HG03060 (cell line): ENCODE results near the gene RPAP2.
A peak's percentile ranks its signal among the peaks of the same experiment; 100 is the strongest.
"Not testable (repeated sequence)": the region's sequence is repeated elsewhere in the genome, so short reads cannot be mapped to it uniquely, and the experiment has no call there.

ENCODE experiments used
- ATAC-seq: cut with Tn5 transposase; IDR thresholded peaks from one replicate; pipeline ENCODE4 v1.9.1; 2021; ENCODE audit warnings: low read depth, moderate number of reproducible peaks; ENCODE audit not compliant: unreplicated experiment

Gene RPAP2

DNA sequence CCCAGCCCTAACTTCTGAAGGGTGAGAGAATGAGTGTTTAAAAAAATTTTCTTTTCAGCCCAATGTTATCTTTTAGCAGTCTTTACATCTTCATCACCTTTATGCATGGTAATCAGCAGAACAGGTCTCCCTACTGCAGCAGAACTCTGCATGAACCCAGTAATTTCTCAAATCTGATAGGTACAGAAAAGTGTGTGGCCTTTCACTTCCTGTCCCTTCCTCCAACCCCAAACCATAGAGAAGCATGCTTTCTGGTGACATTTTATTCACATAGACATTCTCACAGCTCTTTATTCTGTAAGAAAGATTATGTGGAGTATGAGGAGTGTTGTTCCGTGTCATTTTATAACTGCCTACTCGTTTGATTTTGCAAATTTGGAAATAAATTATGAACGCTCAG lies 68.6 kb downstream of the RPAP2 start:
- ATAC-seq: no peak

DNA sequence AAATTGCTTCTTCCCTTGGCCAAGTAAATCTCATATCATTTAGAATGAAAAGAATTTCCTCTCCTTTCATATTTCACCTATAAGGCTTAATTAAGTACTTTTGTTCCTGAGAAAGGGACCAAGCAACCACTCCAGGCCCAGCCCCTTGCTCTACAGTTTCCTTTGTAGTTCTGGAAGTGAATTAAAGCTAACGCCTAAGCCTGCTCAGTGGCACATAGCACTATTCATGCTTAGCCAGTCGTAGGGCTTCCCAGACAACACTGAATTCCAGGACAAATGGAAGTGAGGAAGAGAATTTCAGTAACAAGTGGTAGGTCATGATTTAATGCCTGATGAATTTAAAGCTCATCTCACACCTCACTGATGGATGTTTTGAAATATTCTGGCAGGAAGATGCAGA lies 73.3 kb downstream of the RPAP2 start:
- no peak for ATAC-seq

DNA sequence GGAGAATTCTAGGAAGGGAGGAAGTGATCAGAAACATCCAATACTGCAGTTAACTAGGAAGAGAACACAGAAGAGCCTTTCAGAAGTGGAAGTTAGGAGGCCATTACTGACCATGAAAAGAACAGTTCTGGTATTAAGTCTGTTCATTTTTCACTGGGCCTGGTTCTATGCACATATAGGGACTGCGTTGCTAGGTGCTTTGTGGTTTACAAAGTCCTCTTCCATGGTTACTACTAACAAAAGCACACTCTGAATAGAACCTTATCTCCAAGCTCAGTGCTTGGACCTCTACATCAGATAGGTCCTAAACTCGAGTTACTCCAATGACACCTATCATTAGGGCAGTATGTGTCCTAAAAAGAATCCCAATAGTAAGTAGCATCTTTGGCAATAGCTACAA lies 75.4 kb downstream of the RPAP2 start:
- ATAC-seq: no peak

DNA sequence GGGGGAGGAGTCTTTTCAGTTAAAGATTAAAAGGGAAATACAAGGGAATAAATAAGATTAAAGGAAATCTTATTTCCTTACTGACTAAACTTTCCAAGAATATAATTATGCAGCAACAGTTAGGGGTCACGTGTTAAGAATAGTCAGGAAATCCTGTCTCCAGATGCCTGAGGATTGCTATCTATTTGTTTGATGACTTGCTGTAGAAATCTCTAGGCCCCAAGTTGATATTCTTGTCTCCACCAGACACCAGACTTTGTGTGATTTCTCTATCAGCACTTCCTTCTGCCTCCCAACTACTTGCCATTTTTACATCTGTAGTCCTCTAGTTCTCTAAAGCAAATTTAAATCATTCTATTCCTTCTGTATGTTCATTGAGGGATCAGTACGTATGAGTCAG lies 77.5 kb downstream of the RPAP2 start:
- no peak for ATAC-seq

DNA sequence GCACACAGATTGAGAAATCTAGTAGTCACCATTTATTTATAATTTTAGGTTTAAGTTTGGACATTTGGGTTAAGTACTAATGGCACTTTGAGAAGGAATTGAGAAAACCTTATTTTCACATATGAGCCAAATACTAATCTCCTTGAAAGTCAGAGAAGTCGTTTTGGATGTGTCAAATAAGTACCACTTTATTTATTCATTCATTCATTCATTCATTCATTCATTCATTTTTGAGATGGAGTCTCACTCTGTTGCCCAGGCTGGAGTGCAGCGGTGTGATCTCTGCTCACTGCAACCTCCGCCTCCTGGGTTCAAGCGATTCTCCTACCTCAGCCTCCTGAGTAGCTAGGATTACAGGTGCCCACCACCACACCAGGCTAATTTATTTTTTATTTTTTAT lies 79.1 kb downstream of the RPAP2 start:
- not testable (repeated sequence) for ATAC-seq

DNA sequence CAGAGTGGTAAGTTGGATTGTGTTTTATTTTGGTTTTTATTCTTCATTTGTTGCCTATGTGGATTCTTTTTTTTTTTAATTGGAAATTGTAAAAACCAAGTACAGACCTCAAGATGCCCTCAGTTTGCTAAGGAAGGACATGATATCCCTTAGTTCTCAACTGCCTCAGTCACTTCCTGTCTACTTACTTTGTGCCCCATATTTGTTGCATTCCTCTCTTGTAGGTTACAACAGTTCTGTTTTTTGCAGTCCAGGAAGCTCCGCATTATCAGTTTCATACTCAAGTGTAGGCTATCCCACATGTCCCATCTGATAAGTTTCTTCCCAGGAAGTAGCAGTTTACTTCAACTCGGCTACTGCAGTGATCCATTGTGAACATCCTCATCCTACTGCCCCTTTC lies 82.0 kb downstream of the RPAP2 start:
- no peak for ATAC-seq

DNA sequence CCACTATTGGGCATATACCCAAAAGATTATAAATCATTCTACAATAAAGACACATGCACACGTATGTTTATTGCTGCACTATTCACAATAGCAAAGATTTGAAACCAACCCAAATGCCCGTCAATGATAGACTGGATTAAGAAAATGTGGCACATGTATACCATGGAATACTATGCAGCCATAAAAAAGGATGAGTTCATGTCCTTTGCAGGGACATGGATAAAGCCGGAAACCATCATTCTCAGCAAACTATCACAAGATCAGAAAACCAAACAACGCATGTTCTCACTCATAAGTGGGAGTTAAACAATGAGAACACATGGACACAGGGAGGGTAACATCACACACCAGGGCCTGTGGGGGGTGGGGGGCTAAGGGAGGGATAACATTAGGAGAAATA lies 95.1 kb downstream of the RPAP2 start:
- ATAC-seq: not testable (repeated sequence)

DNA sequence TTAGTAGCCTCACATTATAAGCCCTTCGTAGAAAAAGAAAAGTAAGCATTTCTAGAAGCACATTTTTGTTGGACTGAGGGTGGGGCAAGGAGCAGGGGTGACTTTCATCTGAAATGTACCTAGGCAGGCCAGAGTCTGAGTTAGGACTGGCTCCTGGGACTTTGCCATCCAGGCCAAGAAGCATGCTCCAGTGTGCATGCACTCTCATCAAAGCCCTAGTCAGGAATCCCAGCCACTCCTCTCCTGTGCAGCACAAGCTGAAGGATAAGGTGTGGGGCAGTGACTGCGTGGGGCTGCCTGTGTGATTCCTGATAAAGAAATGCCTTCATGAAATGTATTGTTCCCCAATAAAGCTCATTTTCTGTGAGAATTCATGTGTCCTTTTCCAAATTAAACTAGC lies 99.7 kb downstream of the RPAP2 start:
- no peak for ATAC-seq

DNA sequence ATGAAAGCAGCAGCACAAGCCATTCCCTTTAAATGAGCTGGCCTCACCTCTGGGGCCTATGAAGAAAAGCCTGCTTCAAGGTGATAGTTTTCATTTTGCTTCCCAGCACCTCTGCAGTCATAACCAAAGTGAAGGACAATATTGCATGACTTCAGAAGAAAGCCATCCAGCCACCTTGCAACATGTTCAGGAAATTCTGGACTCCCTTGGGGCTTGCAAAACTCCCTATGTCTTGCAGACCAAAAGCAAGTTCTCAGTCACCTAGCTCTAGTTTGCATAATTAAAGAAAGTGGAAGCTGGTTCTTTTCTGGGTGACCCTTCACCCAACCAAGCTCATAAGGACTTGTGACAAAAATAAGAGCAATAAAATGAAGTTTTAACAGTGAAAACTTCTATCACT lies 100.2 kb downstream of the RPAP2 start:
- peak; percentile 95 for ATAC-seq

DNA sequence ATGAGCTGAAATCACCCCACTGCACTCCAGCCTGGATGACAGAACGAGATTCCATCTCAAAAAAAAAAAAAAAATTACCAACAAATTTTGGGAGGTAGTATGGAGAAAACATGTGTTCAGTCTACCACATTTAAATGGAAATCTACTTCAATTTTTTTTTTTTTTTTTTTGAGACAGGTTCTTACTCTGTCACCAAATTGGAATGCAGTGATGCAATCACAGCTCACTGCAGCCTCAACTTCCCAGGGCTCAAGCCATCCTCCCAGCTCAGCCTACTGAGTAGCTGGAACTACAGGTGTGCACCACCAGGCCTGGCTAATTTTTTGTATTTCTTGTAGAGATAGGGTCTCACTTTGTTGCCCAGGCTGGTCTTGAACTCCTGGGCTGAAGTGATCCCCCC lies 105.8 kb downstream of the RPAP2 start:
- no peak for ATAC-seq

DNA sequence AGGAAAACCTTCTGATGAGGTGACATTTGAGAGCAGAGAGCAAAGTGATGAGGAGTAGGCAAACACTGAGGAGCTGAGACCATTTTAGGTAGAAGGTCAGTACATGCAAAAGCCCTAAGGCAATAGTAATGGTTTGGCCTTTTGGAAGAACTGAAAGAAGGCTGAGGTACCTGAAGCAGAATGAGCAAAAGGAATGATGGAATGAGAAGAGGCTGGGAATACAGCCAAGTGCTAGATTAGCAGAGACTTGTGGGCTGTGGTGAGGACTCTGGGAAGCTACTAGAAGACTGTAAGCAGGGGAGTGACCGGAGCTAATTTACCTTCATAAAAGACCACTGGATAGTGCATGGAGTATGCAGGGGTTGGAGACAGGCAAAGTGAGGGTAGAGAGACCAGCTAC lies 110.0 kb downstream of the RPAP2 start:
- ATAC-seq: no peak

DNA sequence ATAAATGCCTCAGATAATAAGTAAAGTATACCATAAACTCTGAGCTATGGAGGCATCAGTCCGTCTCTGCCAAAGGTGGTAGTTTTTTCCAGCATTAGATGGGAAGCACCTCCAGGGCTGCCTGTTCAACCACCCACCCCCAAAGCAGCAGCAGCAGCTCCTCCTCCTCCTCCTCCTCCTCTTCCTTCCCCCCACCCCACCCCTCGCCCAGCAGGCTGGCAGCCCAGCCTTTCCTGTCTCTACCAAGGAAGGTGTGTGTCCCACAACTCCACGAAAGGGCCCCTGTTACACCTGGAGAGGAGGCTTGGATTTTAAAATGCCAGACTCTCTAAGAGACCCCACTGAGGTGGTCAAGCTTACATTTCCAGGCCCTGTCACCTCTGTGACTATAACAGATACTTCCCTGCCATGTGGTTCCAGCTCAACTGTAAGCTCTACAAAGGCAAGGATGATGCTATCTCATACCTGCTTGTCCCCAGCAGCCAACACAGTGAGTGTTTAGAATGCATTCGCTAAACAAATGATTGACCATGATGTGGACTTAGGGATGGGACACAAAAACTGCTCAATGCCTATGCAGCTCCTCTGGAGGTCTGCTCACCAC lies 111.2 kb downstream of the RPAP2 start:
- no peak for ATAC-seq

DNA sequence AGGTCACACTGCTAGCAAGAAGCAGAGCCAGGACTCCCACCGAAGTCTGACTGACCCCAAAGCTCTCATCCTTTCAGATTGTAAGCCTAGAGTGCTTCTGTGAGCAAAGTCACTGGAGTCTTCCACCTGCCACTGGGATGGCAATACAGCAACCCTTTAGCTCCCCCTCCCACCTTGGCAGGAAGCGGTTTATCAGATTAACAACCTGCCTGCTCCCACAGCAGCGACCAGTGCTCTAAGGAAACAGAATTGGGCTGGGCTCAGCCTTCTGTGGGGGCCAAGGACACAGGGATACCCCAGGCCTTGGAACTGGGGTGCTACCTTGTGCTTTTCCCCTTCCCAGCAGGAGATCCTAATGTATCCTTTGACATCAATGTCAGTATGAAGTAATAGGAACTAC lies 111.8 kb downstream of the RPAP2 start:
- ATAC-seq: no peak

DNA sequence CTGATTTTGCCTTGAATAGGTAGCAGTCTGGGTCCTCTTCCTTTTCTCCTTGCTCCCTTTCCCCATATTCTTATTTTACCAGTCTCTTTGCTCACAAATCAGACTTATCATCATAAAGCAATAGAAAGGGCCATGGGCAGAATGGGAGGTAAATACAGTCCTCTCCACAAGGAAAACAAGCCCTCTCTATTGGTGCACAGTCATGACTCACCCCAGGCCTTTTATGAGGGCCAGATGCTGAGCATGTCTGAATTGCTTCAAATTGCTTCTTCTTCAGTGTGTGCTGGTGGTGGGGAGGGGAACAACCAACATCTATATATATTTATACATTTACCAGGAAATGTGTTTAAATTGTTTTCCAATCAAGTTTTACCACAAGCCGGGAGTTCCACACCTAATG lies 112.7 kb downstream of the RPAP2 start:
- ATAC-seq: no peak

DNA sequence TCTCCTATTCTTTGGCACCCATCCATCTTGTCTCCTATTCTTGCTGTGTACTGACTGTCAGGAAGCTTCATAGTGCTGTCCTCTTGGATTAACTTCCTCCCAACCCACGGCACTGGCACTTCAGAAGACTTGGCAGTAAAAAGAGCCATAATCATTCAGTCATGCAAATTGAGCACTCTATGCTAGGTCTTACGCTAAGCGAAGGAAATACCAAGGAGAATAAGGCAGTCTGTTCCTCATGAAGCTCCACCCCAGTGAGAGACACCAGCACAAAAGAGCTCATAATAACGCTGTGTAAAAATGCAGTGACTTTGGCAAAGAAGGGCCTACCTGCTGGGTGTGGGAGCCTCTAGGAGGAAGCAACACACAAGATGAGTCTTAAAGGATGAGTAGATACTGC lies 120.8 kb downstream of the RPAP2 start:
- ATAC-seq: no peak

DNA sequence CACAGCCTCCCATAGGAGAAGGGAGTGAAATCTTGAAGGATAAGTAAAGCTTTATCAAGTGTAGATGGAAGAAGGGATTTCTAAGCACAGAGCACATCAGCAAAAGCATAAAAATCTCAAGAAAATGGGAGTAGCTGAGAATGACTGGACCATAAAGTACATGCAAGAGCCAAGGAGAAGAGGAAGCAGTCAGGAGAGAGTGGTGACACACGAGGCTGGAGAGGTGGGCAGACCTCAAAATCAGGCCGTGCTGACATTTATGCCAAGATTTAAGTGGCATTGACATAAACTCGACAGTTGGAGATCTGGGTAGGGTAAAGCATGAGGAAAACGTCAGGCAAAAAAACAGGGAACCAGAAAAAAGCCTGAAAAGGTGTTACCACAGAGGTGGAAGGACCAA lies 125.5 kb downstream of the RPAP2 start:
- ATAC-seq: no peak

DNA sequence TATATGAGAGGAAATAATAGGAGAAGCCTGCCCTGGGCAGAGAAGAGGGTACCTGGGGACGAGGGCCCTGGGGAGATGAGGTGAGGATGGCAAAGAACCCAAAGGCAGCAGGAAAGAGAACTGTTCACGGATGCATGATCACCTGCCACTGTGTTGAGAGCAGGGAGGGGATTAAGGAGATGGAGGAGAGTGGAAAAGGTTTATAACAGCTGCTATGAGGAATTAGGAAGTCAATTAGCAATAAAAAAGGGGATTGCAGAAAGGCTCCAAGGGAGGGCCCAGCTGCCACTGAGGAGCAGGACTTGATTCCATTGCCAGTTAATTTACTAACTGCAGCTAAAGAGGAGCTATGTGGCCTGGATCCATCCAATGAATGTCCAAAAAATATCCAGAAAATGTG lies 126.8 kb downstream of the RPAP2 start:
- no peak for ATAC-seq

DNA sequence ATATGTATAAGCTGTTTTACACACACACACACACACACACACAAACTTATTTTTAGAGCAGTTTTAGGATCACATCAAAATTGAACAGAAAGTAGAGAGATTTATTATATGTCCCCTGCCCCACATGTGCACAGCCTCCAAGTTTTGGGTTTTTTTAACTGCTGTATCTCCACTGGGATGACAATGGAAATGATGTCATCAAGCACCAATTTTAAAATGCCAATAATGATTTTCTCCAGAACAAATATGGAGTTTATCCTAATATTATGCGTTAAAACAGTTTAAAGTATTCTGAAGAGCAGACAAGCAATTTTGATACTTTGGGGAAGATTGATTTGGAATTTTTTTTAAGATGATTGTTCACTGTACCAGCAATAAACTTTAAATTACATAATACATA lies 131.2 kb downstream of the RPAP2 start:
- ATAC-seq: no peak

DNA sequence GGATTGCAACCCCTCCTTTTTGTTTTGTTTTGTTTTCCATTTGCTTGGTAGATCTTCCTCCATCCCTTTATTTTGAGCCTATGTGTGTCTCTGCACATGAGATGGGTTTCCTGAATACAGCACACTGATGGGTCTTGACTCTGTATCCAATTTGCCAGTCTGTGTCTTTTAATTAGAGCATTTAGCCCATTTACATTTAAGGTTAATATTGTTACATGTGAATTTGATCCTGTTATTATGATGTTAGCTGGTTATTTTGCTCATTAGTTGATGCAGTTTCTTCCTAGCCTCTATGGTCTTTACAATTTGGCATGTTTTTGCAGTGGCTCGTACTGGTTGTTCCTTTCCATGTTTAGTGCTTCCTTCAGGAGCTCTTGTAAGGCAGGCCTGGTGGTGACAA lies 135.7 kb downstream of the RPAP2 start:
- not testable (repeated sequence) for ATAC-seq

DNA sequence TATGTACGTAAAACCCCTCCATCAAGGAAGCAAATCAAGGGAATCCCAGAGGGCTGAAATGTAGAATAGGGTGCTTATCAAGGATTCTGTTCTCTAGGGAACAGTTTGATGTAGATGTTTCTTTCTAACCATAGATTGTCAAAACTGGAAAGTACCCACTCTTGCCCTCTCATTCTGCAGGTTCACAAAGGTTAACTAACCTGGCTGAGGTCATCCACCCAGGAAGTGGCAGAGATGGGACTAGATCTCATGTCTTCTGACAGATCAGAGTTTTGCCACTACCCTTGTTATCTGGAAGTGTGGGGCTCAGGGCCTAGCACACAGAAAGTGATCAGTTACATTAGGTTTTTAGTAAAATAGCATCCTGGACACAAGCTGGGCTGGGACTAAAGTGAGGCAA lies 140.4 kb downstream of the RPAP2 start:
- no peak for ATAC-seq

DNA sequence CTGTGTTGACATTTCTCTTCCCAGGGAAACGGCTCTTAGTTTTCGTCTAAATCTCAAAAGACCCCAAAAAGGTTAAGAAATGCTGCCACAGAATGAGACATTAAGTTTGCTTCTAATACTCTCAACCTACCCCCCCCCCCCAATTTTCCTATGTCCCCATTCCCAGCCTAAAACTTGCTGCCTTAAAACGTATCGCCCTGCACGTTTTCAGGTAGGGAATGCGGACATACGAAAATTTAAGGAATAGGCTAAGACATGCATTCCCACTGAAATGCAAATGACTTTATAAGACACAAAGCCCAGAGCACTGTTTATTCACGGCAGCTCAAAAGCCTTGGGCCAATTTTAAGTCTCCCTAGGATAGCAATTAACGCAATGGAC lies 142.4 kb downstream of the RPAP2 start:
- ATAC-seq: no peak

DNA sequence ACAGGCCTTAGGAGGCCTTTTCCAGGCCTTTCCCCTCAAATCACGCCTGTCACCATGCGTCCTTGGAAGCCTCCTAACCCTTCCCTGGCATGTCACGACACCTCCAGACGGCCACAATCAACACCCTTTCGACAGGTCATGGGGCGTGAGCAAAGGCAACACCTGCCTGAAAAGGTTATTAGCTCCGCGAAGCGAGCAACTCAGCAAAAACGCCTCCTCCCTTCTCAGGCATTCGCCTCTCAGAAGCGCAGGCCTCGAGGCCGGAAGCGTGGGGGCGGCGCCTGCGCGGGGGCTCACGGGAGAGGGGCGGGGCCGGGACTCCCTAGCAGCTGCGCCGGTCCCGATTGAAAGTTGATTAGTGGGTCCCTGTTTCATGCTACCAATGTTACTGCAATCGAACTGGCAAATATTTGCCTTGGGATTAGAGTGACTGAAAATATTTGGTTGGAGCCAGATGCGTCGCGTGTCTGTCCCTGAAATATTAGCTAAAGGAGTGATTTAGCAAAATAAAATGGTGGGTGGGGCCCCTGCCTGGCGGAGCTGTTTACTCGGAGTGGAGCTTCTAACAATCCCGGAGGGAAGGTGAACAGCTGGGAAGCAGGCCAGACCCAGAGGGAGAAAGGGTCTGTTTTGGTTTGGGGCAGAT lies 143.0 kb downstream of the RPAP2 start:
- ATAC-seq: no peak

DNA sequence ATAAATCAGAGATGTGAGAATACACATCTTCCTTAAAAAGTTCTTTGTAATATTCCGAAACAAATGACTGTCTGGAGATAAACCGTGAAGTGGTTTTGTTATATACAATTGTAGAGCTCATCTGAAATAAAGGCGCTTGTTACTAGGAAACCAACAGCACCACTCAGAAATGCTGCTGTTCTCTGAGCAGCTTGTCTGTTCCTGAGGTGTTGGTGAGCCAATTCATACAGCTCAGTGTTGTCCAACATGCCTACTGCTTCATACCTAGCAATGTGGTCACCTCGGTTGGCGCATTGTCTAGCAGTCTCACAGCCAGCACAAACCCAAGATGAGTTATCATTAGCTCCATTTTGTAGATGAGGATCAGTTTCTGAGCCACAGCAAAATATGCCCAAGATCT lies 143.5 kb downstream of the RPAP2 start:
- ATAC-seq: no peak
